HS-27A (cell line): ENCODE results near the gene BSND.

Experiments used
- DNase-seq: peaks from one replicate; pipeline ENCODE4 v3.0.0-alpha.2; 2012; ENCODE audit warnings: low read depth, missing footprints

The BSND gene

DNA sequence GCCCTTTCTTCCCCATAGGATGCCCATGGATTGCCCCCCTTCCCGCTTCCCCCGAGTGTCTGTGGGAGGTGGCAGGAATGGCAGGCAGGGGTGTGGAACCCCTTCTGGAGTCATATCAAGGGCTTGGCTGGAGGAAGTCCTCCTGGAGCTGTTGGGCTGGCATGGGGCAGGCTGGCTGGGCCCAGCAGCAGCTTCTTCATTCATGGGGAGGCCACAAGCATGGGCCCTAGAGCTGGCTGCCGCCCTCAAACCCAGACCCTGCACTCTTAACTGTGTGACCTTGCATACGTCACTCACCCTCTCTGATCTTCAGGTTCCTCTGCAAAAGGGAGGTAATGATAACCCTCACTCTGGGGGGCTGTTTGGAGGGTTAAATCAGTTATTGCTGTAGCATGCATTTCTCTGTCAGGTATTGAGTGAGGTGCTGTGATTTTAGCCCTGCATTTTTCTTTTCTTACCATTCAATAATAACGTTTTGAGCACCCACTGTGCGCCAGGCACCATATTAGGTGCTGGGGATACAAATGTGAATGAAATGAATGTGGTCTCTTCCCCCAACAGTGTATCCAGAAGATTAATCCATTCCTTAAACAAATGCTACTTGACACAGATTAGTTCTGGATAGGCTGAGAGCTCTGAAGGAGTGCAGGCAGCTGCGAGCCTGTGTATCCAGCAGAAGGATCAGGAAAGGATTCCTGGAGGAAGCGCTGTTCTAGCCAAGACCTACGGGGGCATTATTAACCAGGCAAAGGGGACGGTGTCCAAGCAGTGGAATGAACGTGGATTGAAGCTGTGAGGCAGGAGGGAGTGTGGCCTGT lies 49.9 kb downstream of the BSND start:
- no peak for DNase-seq

DNA sequence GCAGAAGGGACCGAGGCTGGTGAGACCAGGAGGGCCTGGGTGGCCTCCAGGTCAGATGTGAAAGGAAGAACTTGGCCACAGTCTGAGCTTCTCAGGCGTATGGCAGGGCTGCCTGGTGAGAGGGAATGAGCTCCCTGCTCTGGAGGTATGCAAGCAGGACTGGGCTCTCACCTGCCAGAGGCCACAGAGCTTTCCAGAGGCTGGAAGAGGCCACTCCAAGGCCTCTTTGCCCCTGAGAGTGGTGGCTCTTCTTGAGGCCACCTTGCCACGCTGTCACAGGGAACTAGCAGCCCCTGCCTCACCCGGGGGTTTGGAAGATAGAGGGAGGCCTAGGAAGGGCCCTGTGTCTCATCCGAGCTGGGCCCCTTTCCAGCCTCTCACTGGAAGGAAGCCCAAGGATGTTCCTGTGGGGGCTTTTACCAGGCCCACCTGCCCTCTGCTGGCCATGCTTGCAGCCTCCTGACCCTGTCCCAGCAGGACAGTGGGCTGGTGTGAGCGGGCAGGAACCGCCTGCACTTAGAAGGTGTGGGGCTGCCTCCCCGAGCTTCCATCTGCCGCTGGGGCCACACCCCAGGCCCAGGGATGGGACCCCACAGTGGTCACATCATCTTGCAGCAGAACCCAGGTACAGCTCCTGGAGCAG lies 50.7 kb downstream of the BSND start:
- no peak for DNase-seq

DNA sequence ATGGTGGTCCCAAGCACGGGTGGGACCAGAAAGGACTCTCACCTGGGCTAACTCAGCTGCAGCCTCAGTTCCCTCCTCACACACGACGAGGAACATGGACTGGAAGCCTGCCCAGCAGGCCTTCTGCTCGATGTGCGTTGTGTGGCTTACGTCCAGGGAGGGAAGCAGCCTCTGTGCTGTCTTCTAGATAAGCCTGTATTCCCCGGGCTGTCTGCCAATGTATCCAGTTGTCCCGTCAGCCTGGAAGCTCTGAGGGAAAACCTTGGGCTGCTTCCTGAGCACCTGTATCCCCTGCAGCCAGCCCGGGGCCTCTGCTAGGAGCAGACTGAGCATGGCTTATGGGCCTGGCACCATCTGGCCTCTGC lies 51.2 kb downstream of the BSND start:
- DNase-seq, result no peak

DNA sequence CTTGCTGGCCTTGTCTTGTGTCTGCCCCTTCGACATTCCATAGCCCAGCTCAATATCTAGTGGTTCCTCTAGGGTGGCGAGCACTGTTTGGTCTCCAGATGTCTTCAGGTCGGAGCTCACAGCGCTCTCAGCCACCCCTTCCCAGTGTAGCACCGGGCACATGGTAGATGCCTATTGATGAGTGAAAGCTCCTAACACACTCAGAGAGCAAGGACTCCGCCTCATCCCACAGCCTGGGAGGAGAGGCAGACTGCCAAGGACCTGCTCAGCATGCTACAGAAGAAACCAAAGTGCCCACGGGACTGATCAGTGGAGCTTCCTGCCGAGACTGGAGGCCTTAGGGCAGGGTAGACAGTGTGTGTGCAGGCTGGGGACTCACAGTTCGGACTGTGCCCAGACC lies 51.5 kb downstream of the BSND start:
- no peak for DNase-seq

DNA sequence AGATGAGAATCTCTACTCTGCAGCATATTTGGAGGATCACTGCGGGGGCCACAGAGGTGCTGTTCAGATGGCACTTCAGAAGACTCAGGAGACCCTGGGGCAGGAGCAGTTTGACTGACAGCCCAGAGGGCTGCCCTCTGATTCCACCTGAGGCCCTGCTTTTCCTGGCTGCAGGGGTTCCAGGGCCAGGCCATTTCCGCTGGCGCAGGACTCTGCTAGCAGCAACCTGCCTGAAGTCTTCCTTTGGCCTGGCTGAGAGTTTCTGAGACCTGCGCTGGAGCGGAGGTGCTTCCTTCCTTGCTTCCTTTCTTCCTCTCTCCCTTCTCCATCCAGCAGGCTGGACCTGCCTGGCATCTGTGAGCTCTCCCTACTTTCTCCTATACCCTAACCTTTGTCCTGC lies 52.4 kb downstream of the BSND start:
- DNase-seq, result no peak

DNA sequence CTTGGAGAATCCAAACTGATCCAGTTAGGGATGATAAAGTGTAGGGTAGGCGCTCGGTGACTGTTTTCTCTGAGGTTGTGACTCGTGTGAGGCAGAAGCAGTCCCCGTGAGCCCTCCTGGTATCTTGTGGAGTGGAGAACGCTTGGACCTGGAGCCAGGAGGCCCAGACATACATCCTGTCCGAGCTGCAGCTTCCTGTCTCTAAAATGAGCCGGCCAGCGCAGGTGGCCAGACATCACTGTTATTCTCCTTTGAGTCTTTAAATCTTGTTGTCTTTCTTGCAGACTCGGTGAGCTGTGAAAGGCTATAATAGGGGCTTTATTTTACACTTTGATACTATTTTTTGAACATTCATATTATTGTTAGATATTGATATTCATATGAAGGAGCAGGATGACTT lies 52.9 kb downstream of the BSND start:
- DNase-seq, result no peak

DNA sequence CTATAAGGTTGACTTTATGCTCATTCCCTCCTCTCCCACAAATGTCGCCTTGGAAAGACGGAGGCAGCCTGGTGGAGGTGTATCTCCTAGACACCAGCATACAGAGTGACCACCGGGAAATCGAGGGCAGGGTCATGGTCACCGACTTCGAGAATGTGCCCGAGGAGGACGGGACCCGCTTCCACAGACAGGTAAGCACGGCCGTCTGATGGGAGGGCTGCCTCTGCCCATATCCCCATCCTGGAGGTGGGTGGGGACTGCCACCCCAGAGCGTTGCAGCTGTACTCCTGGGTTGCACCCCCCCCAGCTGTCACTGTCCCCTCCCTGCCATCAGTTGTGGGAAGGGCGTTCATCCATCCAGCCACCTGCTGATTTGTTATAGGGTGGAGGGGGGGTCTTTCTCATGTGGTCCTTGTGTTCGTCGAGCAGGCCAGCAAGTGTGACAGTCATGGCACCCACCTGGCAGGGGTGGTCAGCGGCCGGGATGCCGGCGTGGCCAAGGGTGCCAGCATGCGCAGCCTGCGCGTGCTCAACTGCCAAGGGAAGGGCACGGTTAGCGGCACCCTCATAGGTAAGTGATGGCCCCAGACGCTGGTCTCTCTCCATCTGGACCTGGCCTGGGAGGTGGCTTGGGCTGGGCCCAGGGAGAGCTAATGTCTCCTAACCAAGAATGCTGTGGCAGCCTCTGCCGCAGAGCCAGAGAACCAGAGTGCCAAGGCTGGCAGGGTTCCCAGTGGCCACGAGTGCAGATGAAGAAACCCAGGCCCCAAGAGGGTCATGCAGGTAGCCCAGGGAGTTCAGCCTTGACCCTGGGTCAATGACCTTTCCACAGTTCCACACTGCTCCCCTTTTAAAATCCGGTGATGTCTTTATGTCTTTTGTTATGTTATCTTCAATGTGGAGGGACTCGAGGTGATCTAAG lies 53.7 kb downstream of the BSND start:
- DNase-seq, result no peak

DNA sequence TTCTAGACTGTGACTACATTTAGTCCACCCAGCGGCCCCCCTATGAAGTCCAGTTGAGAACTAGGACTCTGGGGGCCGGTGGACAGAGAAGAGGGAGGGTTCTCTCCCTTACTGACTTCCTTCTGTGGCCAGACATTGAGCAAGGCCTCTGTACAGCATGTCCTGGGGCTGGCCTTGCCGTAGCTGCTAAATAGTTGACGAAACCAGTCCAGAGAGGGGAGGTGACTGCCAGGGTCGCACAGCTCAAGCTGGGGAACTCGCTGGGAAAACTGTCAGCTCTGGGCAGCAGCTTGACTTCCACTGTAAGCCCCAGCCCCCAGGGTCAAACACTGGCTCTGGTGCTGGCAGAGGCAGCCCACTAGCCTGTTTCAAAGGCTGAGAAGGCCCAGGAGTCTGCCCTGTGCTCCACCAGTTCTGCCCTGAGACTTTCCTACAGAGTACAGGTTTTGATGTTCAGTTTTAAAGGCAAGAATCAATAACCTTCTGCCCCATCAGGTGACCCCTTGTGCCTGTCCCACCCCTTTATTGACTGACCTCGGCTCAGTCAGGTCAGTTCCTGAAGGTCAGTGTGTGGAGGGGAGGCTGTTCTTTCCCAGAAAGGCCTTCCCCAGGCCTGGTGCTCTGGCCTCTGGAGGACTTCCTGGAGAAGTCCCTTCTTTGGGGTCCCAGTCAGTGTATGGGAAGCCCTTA lies 54.7 kb downstream of the BSND start:
- no peak for DNase-seq

DNA sequence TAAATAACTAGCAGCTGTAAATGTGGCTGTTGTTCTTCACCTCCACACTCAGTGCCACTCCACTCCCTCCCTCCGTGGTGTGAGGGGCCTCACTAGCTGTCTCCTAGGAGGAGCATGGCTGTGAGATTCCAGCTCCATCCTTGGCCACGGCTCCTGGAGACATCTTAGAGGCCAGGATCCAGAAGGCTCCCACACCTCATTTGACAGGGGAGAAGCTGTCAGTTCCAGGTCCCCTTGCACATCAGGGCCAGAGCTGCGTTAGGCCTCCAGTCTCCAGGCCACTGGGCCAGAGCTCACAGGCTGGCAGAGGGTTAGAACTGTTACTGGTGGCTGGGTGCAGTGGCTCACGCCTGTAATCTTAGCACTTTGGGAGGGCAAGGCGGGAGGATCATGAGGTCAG lies 55.7 kb downstream of the BSND start:
- no peak for DNase-seq

DNA sequence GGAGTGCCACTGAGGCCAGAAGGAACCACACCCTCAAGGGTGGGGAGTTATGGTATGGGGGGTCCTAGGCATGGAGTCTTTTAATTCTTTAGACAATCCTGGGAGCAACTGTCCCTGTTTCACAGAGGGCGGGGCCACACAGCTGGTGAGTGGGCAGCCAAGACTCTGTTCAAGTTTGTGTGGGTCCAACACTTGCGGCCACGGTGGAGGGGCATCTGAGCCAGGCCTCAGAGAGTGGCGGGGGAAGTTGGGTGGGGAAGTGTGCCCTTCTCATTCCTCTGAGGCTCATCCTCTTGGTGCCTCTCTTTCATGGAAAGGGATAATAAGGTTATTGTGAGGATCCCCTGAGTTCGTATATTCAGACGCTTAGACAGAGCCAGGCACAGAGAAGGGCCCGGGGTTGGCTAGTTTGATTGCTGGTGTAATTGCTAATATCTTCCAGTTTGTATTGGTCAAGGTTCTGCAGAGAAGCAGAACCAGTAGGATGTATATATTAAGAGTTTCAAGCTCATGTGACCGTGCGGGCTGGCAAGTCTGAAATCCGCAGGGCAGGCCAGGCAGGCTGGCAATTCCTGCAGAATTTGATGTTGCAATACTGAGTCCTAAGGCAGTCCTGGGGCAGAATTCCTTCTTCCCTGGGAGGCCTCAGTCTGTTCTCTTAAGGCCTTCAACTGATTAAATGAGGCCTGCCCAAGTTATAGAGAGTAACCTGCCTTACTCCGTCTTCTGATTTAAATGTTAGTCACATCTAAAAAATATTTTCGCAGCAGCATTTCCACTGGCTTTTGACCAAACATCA lies 56.5 kb downstream of the BSND start:
- DNase-seq, result no peak

DNA sequence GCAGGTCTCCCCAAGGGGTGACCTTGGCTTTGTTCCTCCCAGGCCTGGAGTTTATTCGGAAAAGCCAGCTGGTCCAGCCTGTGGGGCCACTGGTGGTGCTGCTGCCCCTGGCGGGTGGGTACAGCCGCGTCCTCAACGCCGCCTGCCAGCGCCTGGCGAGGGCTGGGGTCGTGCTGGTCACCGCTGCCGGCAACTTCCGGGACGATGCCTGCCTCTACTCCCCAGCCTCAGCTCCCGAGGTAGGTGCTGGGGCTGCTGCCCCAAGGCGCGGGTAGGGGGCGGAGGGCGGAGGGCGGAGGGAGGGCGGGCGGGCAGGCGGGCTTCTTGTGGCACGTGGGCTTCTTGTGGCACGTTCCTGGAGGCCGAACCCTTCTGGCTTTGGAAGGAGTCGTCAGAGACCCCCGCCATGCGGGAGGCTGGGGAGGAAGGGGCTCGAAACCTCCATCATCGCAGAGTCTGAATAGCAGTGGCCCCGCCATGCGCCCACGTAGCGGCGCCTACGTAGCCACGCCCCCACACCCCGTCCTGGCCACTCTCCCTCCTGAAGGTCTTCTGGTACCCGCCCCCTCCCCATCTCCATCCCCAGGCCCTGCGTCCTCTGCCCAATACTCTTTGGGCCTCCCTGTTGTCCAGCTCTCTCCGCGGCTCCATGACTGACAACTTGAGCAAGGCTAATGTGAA lies 57.4 kb downstream of the BSND start:
- DNase-seq, result no peak

DNA sequence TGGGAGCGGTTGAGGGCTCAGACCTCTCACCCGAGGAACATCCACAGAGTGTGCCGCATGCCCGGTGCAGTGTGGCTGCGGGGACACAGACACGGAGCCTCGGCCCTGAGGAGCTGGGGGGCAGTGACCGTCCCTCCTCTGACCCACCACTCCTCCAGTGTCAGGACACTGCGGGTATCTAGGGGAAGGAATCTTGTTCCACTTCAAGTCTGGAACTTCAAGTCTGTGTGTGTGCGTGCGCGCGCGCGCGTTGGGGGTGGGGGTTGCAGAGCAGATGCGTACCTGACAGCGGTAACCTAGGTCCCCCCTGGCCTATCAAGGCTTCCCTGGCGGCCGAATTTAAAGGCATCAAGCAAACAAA lies 57.9 kb downstream of the BSND start:
- DNase-seq, result no peak

DNA sequence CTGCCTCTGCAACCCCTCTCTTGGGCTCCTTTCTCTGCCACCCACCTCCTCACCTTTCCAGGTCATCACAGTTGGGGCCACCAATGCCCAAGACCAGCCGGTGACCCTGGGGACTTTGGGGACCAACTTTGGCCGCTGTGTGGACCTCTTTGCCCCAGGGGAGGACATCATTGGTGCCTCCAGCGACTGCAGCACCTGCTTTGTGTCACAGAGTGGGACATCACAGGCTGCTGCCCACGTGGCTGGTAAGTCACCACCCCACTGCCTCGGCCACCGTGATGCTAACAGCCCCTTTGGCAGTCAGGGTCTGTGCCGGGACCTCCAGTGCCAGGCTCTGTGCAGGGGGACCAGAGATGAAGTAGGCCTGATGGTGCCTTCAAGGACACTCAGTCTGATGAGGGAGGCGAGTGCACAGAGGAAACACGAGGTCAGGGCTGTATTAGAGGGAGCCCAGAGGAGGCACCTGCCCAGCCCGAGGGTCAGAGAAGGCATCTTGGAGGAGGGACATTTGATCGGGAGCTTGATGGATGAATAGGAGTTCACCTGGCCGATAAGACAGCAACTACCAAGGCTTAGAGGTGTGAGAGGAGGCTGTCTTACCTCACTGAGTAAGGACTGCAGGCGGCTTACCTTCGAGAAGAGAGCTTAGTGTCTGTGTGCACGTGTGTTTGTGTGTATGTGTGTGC lies 58.7 kb downstream of the BSND start:
- no peak for DNase-seq

DNA sequence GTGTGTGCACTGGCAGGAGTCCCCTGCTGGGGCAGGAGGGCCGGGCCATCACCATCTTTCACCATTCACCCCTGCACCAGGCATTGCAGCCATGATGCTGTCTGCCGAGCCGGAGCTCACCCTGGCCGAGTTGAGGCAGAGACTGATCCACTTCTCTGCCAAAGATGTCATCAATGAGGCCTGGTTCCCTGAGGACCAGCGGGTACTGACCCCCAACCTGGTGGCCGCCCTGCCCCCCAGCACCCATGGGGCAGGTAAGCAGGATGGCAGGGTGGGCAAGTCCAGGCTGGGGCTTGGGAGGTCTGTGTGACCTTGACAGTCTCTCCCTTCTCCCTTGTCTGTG lies 59.2 kb downstream of the BSND start:
- no peak for DNase-seq

DNA sequence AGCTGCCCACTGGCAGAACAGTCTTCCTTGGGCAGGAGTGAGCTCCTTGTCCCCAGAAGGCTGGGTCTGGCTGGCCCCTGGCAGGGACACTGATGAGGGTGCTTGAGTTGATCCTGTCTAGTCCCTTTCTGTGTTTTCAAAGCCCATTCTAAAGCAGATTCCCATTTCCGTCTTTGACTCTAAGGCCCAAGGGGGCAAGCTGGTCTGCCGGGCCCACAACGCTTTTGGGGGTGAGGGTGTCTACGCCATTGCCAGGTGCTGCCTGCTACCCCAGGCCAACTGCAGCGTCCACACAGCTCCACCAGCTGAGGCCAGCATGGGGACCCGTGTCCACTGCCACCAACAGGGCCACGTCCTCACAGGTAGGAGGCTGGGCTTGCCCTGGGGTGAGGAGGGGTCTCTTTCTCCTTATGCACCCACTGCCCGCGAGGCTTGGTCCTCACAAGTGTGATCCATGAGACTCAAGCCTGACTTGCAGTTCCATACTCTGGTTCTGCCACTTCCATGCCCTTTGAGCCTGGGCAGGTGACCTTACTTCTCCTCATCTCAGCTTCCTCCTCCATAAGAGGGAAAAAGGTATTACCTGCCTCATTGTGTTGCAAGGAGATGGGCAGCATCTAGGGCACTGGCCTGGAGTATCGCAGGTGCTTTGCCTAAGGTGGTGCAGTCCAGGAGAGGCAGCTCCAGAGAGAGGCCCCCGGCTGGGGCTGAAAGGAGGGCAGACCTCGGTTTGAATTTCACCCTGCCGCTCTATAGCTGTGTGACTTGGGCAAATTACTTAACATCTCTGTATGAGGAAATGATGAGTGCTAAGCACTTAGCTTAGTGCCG lies 60.8 kb downstream of the BSND start:
- DNase-seq, result no peak

DNA sequence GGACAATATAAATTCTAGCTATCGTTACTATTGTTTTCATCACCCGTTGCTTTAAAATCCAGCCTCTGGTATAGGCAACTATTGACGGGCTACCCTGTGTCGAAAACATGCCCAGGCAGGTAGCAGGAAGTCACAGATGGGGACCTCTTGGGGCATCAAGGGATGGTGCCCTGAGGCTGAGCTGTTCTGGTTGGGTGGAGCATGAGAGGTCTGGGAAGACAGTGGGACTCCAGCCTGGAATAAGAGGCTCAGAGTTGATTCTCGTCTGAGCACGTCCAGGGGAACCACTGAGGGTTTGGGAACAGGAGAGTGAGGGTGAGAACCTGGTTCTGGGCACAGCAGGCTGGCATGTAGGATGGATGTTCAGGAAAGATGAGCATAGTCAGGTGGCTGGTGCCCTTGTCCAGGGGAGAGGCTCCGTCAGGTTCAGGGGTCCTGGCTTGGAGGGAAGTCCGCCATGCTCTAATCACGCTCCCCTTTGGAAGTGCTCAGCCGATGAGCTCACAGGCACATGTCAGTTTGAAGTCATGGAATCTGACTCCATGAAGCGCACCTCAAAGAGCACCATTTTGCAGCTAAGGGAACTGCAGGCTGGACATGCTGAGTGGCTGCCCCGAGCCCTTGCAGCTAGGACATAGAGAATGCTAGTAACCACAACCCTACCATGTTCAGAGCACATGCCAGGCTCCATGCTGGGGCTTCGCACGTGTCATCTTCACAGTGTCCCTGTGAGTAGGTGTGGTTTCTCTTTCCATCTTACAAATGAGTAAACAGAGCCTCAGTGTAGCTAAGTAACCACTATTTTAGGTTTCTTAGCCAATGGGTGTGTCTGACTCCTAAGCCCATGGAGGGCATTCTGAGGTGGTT lies 61.6 kb downstream of the BSND start:
- no peak for DNase-seq

DNA sequence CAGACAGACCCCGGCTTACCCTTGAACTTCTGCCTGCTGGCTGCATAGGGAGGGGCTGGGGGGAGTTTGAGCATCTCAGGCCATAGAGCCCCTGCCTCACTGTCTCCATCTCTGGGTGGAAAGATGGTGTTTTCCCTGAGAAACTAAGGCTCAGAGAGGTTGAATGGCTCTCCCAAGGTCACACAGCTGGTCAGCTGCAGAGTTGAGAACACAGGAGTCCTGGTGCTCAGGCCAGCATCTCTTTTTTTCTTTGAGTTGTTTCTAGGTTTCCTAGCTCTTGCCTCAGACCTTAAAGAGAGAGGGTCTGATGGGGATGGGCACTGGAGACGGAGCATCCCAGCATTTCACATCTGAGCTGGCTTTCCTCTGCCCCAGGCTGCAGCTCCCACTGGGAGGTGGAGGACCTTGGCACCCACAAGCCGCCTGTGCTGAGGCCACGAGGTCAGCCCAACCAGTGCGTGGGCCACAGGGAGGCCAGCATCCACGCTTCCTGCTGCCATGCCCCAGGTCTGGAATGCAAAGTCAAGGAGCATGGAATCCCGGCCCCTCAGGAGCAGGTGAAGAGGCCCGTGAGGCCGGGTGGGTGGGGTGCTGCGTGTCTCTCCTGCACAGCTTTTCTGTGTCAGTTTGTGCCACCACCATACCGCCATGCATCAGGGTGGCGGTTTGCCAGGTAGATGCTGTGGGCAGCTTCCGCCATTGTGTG lies 62.4 kb downstream of the BSND start:
- DNase-seq, result no peak
